Right lobe of liver (tissue), 4 donors: ENCODE data around the gene NUP210L.

Experiments used
- POLR2A ChIP-seq: fragments of 450-650 bp; IDR thresholded peaks from one replicate; pipeline ENCODE4 v1.6.1; 2017; ENCODE audit warnings: antibody characterized with exemption, mild to moderate bottlenecking
- TF ChIP-seq, protein P1 (sequence below), 4 donors: fragments of 200-600 bp in 3 of 4; fragments of 450-650 bp in 1 of 4; IDR thresholded peaks; one replicate each; pipeline versions ENCODE4 v1.5.1 to v1.8.0; 2016 to 2022; ENCODE audit warnings: antibody characterized with exemption in 4 of 4, mild to moderate bottlenecking in 2 of 4
- donor health status: DM: no; HTN: no; CAD: no.
- donor health status: DM: no; HTN: no; CAD: no.
- donor health status: DM: no; HTN: yes; CAD: no.

DNA sequence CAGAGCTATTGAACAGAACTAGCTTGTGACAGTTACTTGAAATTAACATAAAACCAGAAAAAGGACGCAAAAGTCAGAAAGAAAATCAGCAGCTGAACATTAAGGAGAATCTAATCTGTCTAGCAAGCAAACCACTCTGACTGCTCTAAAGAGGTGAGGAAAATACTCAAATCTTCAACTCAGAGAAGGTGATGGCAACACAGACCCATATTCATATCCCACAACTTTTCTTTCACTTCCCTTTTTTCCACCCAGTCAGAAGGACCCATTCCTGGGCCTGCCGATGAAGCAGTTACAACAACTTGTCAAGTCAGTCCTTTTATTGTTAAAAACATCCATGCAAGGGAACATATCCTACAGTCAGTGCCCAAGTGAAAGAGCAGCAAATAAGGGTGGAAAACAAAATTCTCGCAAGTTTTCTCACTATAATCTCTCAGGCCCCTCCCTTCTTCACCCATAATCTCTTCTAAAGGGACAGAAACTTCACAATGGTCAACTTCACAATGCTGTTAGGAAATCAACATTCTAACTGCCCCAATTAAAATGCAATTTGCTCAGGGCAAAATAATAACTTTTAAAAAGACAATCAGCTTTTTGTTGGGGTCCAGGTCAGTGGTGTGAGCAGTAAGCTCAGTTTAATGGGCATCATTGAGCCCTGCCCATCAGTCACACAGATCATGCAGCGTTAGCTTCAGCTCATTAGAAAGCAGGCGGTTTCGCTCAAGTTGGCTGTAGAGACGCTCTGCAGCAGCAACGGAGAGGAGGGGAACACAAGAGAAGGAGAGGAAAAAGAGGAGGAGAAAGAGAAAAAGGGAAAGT, 3.6 kb upstream of the NUP210L start:
- TF ChIP-seq, protein P1, sequence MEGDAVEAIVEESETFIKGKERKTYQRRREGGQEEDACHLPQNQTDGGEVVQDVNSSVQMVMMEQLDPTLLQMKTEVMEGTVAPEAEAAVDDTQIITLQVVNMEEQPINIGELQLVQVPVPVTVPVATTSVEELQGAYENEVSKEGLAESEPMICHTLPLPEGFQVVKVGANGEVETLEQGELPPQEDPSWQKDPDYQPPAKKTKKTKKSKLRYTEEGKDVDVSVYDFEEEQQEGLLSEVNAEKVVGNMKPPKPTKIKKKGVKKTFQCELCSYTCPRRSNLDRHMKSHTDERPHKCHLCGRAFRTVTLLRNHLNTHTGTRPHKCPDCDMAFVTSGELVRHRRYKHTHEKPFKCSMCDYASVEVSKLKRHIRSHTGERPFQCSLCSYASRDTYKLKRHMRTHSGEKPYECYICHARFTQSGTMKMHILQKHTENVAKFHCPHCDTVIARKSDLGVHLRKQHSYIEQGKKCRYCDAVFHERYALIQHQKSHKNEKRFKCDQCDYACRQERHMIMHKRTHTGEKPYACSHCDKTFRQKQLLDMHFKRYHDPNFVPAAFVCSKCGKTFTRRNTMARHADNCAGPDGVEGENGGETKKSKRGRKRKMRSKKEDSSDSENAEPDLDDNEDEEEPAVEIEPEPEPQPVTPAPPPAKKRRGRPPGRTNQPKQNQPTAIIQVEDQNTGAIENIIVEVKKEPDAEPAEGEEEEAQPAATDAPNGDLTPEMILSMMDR (IDR thresholded peaks at IDR 0.05) = no peak
- no peak for TF ChIP-seq POLR2A
